Stimulated activated naive CD8-positive, alpha-beta T cell treated with anti-CD3 and anti-CD28 coated beads, Interleukin-15, amount 100 ng/mL, for 72 hours (primary cell): ENCODE data around the gene SPTLC1.
"Not testable (repeated sequence)": the region's sequence is repeated elsewhere in the genome, so short reads cannot be mapped to it uniquely, and the experiment has no call there.

Experiments
- ATAC-seq: fragments of 150-1000 bp; cut with Tn5 transposase; 2 replicates; pipeline ENCODE4 v1.10.0; 2021; ENCODE audit warnings: mild to moderate bottlenecking, moderate library complexity
- DNase-seq, 2 donors: peaks; one replicate each; pipeline ENCODE4 v3.0.0; 2021 to 2022
- H3K27ac Mint-ChIP-seq, 2 donors: one replicate each; pipeline ENCODE4 v1.8.0; 2022; ENCODE audit warnings: mild to moderate bottlenecking in 2 of 2, mixed read lengths in 2 of 2, moderate library complexity in 2 of 2
- H3K27me3 Mint-ChIP-seq: one replicate; pipeline ENCODE4 v1.8.0; 2022; ENCODE audit warnings: mixed read lengths
- H3K4me1 Mint-ChIP-seq: one replicate; pipeline ENCODE4 v1.8.0; 2022; ENCODE audit warnings: mild to moderate bottlenecking, mixed read lengths
- H3K4me3 Mint-ChIP-seq, 2 donors: one replicate each; pipeline ENCODE4 v1.8.0; 2022; ENCODE audit warnings: mild to moderate bottlenecking in 2 of 2, mixed read lengths in 2 of 2, moderate library complexity in 1 of 2
- H3K9me3 Mint-ChIP-seq, 2 donors: one replicate each; pipeline ENCODE4 v1.8.0; 2022; ENCODE audit warnings: mixed read lengths in 2 of 2

SPTLC1 gene

DNA sequence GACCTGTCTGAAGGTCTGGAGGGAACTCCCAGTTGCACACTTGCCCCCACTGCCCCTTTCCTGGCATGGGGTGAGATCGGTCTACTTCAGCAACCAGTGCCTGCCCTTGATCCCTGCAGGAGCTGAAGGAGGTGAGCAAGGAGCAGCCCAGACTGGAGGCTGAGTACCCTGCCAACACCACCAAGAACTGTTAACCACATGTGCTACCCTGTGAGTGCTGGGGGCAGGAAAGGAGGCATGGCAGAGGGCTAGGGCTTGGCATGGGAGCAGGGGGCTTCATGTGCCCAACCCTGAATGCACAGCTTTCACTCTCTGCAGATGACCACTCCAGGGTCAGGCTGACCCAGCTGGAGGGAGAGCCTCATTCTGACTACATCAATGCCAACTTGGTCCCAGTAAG, 17.3 kb upstream of the SPTLC1 start:
- peaks cover 46% of the 10 kb centered on the region for H3K27me3 Mint-ChIP-seq
- DNase-seq (no peak), ATAC-seq (no peak)
- peaks cover 8% of the 10 kb centered on the region for H3K4me1 Mint-ChIP-seq
- H3K27ac Mint-ChIP-seq = no peak overlapping the region
- H3K9me3 Mint-ChIP-seq = peaks cover 0 to 11% of the 10 kb centered on the region in 2 donors
- no peak overlapping the region for H3K4me3 Mint-ChIP-seq

DNA sequence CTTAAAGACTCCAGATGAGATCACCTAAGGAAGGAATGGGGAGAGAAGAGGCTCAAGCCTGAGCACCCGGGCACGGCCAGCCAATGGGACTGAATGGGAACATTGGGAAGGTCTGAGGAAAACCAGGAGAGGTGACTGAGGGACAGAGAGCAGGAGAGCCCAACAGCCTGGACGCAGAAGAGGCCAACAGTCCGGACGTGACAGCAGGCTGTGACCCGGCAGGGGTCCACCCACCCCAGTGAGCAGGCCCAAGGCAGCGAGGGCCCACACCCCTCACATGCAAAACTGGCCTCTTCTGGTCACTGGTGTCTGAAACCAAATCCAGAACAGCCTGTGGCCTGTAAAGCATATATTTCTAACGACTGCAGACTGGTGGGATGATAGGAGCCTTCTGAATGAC, 7.6 kb upstream of the SPTLC1 start:
- Mint-ChIP-seq H3K27ac (no peak overlapping the region), H3K4me3 (no peak overlapping the region), H3K4me1 (no peaks in the 10 kb centered on the region), H3K27me3 (peaks cover 10% of the 10 kb centered on the region), H3K9me3 (no peaks in the 10 kb centered on the region)
- DNase-seq (no peak), ATAC-seq (no peak)

DNA sequence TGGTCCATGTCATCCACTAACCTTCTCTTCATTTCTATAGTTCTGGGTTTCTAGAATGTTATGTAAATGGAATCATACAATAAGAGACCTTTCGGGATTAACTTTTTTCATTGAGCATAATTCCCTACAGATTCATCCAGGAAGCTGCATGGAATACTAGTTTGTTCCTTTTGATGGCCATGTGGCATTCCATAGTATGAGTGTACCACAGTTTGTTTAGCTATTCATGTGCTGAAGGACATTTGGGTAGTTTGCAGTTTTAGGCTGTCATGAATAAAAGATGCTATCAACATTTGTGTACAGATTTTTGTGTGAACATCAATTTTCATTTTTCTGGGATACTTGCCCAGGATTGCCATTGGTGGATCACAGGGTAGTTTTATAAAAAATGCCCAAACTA, 6.8 kb upstream of the SPTLC1 start:
- Mint-ChIP-seq H3K4me3 (no peak overlapping the region), H3K4me1 (no peaks in the 10 kb centered on the region), H3K9me3 (no peaks in the 10 kb centered on the region), H3K27me3 (peaks cover 10% of the 10 kb centered on the region), H3K27ac (no peak overlapping the region)
- ATAC-seq = no peak
- no peak for DNase-seq

DNA sequence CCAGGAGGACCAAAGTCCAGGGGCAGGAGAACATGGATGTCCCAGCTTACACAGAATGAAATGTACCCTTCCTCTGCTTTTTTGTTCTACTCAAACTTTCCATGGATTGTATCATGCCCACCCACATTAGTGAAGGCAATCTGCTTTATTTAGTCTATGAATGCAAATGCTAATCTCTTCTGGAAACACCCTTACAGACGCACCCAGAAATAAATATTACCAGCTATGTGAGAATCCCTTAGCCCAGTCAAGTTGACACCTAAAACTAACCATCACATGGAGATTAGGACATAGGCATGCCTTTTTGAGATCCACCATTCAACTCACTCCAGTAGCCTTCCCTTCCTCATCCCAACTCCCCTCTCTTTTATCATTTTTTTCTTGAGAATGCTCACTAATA, 6.1 kb upstream of the SPTLC1 start:
- no peak for ATAC-seq
- Mint-ChIP-seq H3K9me3 (no peaks in the 10 kb centered on the region), H3K27me3 (peaks cover 10% of the 10 kb centered on the region), H3K4me3 (no peak overlapping the region), H3K4me1 (peaks cover 5% of the 10 kb centered on the region), H3K27ac (no peak overlapping the region)
- DNase-seq = no peak

DNA sequence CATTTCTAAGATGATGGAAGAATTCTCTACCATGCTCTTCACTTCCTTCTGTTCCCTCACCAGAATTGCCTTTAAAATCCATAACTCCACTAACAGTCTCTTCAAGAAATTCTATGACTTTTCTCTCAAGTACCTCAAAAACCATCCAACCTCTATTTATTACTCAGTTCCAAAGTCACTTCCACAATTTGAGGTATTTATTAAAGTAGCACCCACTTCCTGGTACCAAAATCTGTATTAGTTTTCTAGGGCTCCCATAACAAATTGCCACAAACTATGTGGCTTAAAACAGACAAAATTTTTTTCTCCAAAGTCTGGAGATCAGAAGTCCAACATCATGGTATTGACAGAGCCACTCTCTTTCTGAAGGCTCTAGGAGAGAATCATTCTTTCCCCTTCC, 4.9 kb upstream of the SPTLC1 start:
- no peak for ATAC-seq
- no peak for DNase-seq
- H3K9me3 Mint-ChIP-seq = no peaks in the 10 kb centered on the region
- H3K27me3 Mint-ChIP-seq = peaks cover 10% of the 10 kb centered on the region
- H3K27ac Mint-ChIP-seq = no peak overlapping the region
- no peak overlapping the region for H3K4me3 Mint-ChIP-seq
- H3K4me1 Mint-ChIP-seq = peaks cover 6% of the 10 kb centered on the region

DNA sequence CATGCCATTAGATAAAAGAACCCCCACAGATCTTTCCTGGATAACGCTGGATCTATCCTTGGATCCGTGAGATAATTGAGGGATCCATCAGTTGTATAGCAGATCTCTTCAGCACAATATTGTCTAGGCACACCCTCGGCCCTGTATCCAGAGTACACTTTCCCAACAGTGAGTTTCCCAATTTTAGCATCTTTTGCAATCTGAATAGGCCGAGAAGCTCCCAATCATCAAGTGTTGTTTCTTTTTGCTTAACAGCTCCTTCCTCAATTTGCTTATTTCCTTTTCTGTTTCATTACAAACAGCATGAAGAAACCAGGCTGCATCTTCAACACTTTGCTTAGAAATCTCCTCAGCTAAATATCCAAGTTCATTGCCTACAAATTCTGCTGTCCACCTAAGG, 4.4 kb upstream of the SPTLC1 start:
- Mint-ChIP-seq H3K27ac (no peak overlapping the region), H3K9me3 (no peaks in the 10 kb centered on the region), H3K4me1 (peaks cover 6% of the 10 kb centered on the region), H3K4me3 (no peak overlapping the region), H3K27me3 (peaks cover 10% of the 10 kb centered on the region)
- ATAC-seq (no peak), DNase-seq (no peak)

- Mint-ChIP-seq H3K27me3 (no peaks in the 10 kb centered on the region), H3K4me3 (no peak overlapping the region), H3K9me3 (no peaks in the 10 kb centered on the region), H3K27ac (no peak overlapping the region), H3K4me1 (peaks cover 24% of the 10 kb centered on the region)
- no peak for DNase-seq
- ATAC-seq = no peak
Observed at GRCh38 chr9:92108122-92108521, 7.1 kb downstream of the SPTLC1 start.

- not testable (repeated sequence) for H3K27ac Mint-ChIP-seq, H3K9me3 Mint-ChIP-seq, DNase-seq, ATAC-seq, H3K27me3 Mint-ChIP-seq, H3K4me3 Mint-ChIP-seq
- peaks cover 14% of the 10 kb centered on the region for H3K4me1 Mint-ChIP-seq
Observed at GRCh38 chr9:92105446-92106225, 9.6 kb downstream of the SPTLC1 start.

GRCh38 chr9:92103601-92104000, 11.6 kb downstream of the SPTLC1 start:
- not testable (repeated sequence) for H3K4me3 Mint-ChIP-seq, H3K27me3 Mint-ChIP-seq, ATAC-seq, H3K9me3 Mint-ChIP-seq, DNase-seq
- peak overlapping the region in 1 of 2 donors; percentile 27 for H3K27ac Mint-ChIP-seq
- peaks cover 19% of the 10 kb centered on the region for H3K4me1 Mint-ChIP-seq

GRCh38 chr9:92100237-92100911, 14.8 kb downstream of the SPTLC1 start:
- H3K27ac Mint-ChIP-seq = peak overlapping the region in 1 of 2 donors; percentile 19
- DNase-seq (no peak), ATAC-seq (no peak)
- peaks cover 31% of the 10 kb centered on the region for H3K4me1 Mint-ChIP-seq
- no peaks in the 10 kb centered on the region for H3K27me3 Mint-ChIP-seq
- H3K9me3 Mint-ChIP-seq = peaks cover 0 to 4% of the 10 kb centered on the region in 2 donors
- no peak overlapping the region for H3K4me3 Mint-ChIP-seq

GRCh38 chr9:92098638-92099037, 16.6 kb downstream of the SPTLC1 start:
- ATAC-seq (no peak), DNase-seq (no peak)
- H3K9me3 Mint-ChIP-seq = peaks cover 0 to 4% of the 10 kb centered on the region in 2 donors
- H3K27ac Mint-ChIP-seq = no peak overlapping the region
- peak overlapping the region in 1 of 2 donors; percentile 40 for H3K4me3 Mint-ChIP-seq
- H3K27me3 Mint-ChIP-seq = no peaks in the 10 kb centered on the region
- H3K4me1 Mint-ChIP-seq = peaks cover 48% of the 10 kb centered on the region

- ATAC-seq = no peak
- peak; percentile 11 to 59 for DNase-seq
- H3K4me3 Mint-ChIP-seq = peak overlapping the region; percentile 40 to 48
- no peaks in the 10 kb centered on the region for H3K27me3 Mint-ChIP-seq
- H3K4me1 Mint-ChIP-seq = peaks cover 49% of the 10 kb centered on the region
- peak overlapping the region; percentile 3 to 27 for H3K27ac Mint-ChIP-seq
- H3K9me3 Mint-ChIP-seq = peaks cover 0 to 4% of the 10 kb centered on the region in 2 donors
Observed at GRCh38 chr9:92097997-92098482, 17.2 kb downstream of the SPTLC1 start.

- H3K4me1 Mint-ChIP-seq = peaks cover 41% of the 10 kb centered on the region
- peaks cover 0 to 4% of the 10 kb centered on the region in 2 donors for H3K9me3 Mint-ChIP-seq
- H3K4me3 Mint-ChIP-seq = peak overlapping the region in 1 of 2 donors; percentile 14
- H3K27me3 Mint-ChIP-seq = no peaks in the 10 kb centered on the region
- peak overlapping the region in 1 of 2 donors; percentile 66 for H3K27ac Mint-ChIP-seq
- no peak for DNase-seq
- ATAC-seq = no peak
Observed at GRCh38 chr9:92095236-92095635, 20.0 kb downstream of the SPTLC1 start.

DNA sequence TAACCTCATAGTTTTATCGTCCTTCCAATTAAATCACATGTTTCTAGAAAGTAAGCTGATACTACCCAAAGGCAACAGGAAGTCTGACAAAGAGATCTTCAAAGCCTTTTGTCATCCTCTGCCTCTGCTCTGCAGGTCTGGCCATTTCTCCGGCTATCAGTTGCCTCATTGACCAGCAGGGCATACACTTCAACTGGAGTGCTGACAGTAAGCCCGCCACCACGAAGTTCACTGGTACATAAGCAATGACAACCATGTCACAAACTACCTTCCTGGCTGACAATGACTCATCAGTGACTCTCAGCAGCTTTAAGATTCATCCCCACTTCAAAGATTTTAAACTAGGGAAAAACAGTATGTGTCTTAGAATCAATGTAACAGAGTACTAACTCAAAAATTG, 20.6 kb downstream of the SPTLC1 start:
- Mint-ChIP-seq H3K27me3 (no peaks in the 10 kb centered on the region), H3K27ac (peak overlapping the region in 1 of 2 donors; percentile 66), H3K4me3 (peak overlapping the region; percentile 14 to 58), H3K9me3 (peaks cover 0 to 4% of the 10 kb centered on the region in 2 donors), H3K4me1 (peaks cover 41% of the 10 kb centered on the region)
- peak; percentile 88 for ATAC-seq
- DNase-seq = peak in 1 of 2 donors; percentile 21

DNA sequence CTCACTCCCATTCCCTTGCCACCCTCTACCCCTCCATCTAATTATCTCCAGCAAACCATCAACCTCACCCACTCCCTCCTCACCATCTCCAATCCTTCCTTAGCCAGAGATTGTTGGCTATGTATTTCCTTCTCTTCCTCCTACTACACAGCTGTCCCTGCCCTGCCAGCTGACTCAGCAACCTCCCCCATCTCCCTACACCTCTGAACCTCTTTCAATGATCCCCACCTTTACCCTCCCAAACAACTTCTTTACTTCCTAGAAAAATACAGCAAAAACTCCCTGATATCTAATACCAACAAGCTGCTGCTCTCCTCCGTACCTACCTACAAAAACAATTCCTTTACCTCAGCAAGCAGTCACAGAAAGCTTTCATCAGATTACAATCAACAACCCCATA, 37.3 kb downstream of the SPTLC1 start:
- DNase-seq (no peak), ATAC-seq (no peak)
- Mint-ChIP-seq H3K27me3 (no peaks in the 10 kb centered on the region), H3K9me3 (no peaks in the 10 kb centered on the region), H3K4me3 (no peak overlapping the region), H3K4me1 (no peaks in the 10 kb centered on the region), H3K27ac (no peak overlapping the region)

- Mint-ChIP-seq H3K27me3 (no peaks in the 10 kb centered on the region), H3K27ac (no peak overlapping the region), H3K9me3 (no peaks in the 10 kb centered on the region), H3K4me1 (no peaks in the 10 kb centered on the region), H3K4me3 (no peak overlapping the region)
- ATAC-seq (no peak), DNase-seq (no peak)
Observed at GRCh38 chr9:92071634-92072033, 43.6 kb downstream of the SPTLC1 start.
